Nephron progenitor cell (in vitro differentiated cells): Measurements from ENCODE around the gene TNFRSF9.

Experiments
- DNase-seq: peaks from one replicate; pipeline ENCODE4 v3.0.0; 2021
- H3K27ac Mint-ChIP-seq: 2 replicates; pipeline ENCODE4 v1.8.0; 2021; ENCODE audit warnings: mild to moderate bottlenecking, moderate library complexity, mixed read lengths
- H3K27me3 Mint-ChIP-seq: 2 replicates; pipeline ENCODE4 v1.8.0; 2021; ENCODE audit warnings: mild to moderate bottlenecking, low read depth, mixed read lengths; ENCODE audit not compliant: poor library complexity
- H3K36me3 Mint-ChIP-seq: 2 replicates; pipeline ENCODE4 v1.8.0; 2021; ENCODE audit warnings: low read depth, mixed read lengths
- H3K4me1 Mint-ChIP-seq: 2 replicates; pipeline ENCODE4 v1.8.0; 2021; ENCODE audit warnings: mixed read lengths
- H3K4me3 Mint-ChIP-seq: 2 replicates; pipeline ENCODE4 v1.8.0; 2021; ENCODE audit warnings: mild to moderate bottlenecking, moderate library complexity, mixed read lengths
- H3K9me3 Mint-ChIP-seq: 2 replicates; pipeline ENCODE4 v1.8.0; 2021; ENCODE audit warnings: mild to moderate bottlenecking, moderate library complexity, mixed read lengths
- TF ChIP-seq, protein P1 (sequence below): fragments of 200-600 bp; sonication (generic); IDR thresholded peaks from 2 replicates; pipeline ENCODE4 v1.5.0; 2021; ENCODE audit warnings: antibody characterized with exemption

The TNFRSF9 gene

DNA sequence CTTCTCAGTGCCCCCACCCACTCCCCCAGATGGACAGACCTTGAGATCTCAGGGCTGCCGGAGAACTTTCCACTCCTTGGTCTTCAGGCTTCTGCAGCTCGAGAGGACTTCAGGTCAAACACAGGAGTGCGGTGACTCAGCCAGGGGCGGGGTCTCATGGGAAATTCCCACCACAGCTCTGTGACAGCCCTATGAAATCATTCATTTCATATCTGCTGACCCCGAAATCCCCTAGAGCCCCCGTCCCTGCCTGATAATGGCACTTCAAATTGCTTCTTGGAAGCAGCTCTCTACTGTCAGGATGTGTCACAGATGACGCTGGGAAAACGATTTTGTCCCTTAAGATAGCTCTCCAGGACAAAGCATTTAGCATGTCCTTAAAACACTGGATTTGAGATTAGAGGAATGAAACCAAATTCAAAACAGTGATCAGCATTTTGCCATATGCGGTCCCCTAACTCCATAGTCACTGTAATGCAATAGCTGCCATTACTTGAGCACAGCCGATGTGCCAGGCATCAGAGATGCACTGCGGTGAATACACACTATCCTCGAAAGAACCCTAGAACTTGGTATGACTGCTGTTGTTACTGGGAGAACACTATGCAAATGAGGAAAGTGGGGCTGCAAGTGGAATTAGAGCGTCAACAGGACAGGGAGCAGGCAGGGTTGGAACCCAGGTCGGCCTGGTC, at the start of gene TNFRSF9:
Gene TNFRSF9 (minus strand): TSS at position 95 of the 692 bp plus-strand sequence. CDS start 845 bp downstream, outside the sequence.
- TF ChIP-seq, protein P1, sequence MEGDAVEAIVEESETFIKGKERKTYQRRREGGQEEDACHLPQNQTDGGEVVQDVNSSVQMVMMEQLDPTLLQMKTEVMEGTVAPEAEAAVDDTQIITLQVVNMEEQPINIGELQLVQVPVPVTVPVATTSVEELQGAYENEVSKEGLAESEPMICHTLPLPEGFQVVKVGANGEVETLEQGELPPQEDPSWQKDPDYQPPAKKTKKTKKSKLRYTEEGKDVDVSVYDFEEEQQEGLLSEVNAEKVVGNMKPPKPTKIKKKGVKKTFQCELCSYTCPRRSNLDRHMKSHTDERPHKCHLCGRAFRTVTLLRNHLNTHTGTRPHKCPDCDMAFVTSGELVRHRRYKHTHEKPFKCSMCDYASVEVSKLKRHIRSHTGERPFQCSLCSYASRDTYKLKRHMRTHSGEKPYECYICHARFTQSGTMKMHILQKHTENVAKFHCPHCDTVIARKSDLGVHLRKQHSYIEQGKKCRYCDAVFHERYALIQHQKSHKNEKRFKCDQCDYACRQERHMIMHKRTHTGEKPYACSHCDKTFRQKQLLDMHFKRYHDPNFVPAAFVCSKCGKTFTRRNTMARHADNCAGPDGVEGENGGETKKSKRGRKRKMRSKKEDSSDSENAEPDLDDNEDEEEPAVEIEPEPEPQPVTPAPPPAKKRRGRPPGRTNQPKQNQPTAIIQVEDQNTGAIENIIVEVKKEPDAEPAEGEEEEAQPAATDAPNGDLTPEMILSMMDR, result no peak
- no peaks in the 10 kb centered on the region for H3K36me3 Mint-ChIP-seq
- H3K27ac Mint-ChIP-seq, result no peak within 1 kb of the TSS
- peak within 1 kb of the TSS; percentile 68 for H3K4me3 Mint-ChIP-seq
- H3K9me3 Mint-ChIP-seq, result peaks cover 3% of the 10 kb centered on the region
- peaks cover 57% of the 10 kb centered on the region for H3K27me3 Mint-ChIP-seq
- no peak for DNase-seq
- H3K4me1 Mint-ChIP-seq, result peaks cover 28% of the 10 kb centered on the region

- TF ChIP-seq, protein P1, result no peak
- Mint-ChIP-seq H3K4me1 (peaks cover 18% of the 10 kb centered on the region), H3K36me3 (peaks cover 47% of the 10 kb centered on the region), H3K27ac (no peak overlapping the region), H3K27me3 (peaks cover 3% of the 10 kb centered on the region), H3K9me3 (no peaks in the 10 kb centered on the region), H3K4me3 (no peak overlapping the region)
- no peak for DNase-seq
These were observed 49.3 kb upstream of the TNFRSF9 start for GRCh38 chr1:7989762-7990428.

DNA sequence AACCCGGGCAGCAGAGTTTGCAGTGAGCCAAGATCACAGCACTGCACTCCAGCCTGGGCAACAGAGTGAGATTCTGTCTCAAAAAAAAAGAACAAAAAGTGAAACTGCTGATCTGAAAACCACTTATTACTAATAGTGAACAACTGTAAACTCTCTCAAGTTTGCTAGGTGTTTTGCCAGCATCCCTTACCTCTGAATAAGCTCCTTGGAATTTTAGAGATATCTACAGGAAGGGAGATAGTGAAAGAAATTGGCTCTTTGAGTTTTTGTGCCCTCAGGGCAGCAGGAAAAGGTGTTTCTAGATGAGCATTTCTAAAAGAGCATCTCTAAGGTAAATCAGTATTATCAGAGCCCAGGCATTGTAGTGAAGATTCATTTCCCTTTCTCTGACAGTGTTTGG, 47.9 kb upstream of the TNFRSF9 start:
- no peak overlapping the region for H3K4me3 Mint-ChIP-seq
- peaks cover under 1% of the 10 kb centered on the region for H3K27me3 Mint-ChIP-seq
- TF ChIP-seq, protein P1, result no peak
- peaks cover 47% of the 10 kb centered on the region for H3K36me3 Mint-ChIP-seq
- no peak for DNase-seq
- no peak overlapping the region for H3K27ac Mint-ChIP-seq
- H3K9me3 Mint-ChIP-seq, result no peaks in the 10 kb centered on the region
- peaks cover 27% of the 10 kb centered on the region for H3K4me1 Mint-ChIP-seq

DNA sequence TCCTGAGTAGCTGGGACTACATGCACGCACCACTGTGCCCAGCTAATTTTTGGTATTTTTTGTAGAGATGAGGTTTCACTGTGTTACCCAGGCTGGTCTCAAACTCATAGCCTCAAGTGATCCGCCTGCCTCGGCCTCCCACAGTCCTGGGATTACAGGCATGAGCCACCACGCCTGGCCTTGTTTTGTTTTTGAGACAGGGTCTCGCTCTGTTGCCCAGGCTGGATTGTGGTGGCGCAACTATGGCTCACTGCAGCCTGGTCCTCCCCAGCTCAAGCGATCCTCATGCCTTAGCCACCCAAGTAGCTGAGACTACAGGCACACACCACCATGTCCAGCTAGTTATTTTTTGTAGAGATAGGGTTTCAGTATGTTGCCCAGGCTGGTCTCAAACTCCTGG, 46.9 kb upstream of the TNFRSF9 start:
- TF ChIP-seq, protein P1, result no peak
- no peak overlapping the region for H3K27ac Mint-ChIP-seq
- H3K27me3 Mint-ChIP-seq, result no peaks in the 10 kb centered on the region
- H3K4me3 Mint-ChIP-seq, result no peak overlapping the region
- H3K9me3 Mint-ChIP-seq, result no peaks in the 10 kb centered on the region
- H3K4me1 Mint-ChIP-seq, result peaks cover 31% of the 10 kb centered on the region
- peaks cover 47% of the 10 kb centered on the region for H3K36me3 Mint-ChIP-seq
- DNase-seq, result no peak

- Mint-ChIP-seq H3K27ac (peak overlapping the region; percentile 78), H3K4me3 (no peak overlapping the region), H3K27me3 (no peaks in the 10 kb centered on the region), H3K36me3 (peaks cover 56% of the 10 kb centered on the region), H3K4me1 (peaks cover 26% of the 10 kb centered on the region), H3K9me3 (no peaks in the 10 kb centered on the region)
- DNase-seq, result no peak
- TF ChIP-seq, protein P1, result no peak
These were observed 45.4 kb upstream of the TNFRSF9 start for GRCh38 chr1:7985851-7986612.
